Stimulated activated CD8-positive, alpha-beta memory T cell treated with anti-CD3 and anti-CD28 coated beads, Interleukin-2, amount 100 ng/mL, for 1 hour (primary cell): Measurements from ENCODE around the gene AKNA.

Experiments
- DNase-seq, 2 donors: peaks; one replicate each; pipeline ENCODE4 v3.0.0-alpha.2; 2020; ENCODE audit warnings: low read depth in 2 of 2

Gene AKNA

GRCh38 chr9:114374936-114375335 lies 12.8 kb downstream of the AKNA start:
- DNase-seq = no peak

- DNase-seq = no peak
These were observed 13.6 kb downstream of the AKNA start for GRCh38 chr9:114373960-114374730.

DNA sequence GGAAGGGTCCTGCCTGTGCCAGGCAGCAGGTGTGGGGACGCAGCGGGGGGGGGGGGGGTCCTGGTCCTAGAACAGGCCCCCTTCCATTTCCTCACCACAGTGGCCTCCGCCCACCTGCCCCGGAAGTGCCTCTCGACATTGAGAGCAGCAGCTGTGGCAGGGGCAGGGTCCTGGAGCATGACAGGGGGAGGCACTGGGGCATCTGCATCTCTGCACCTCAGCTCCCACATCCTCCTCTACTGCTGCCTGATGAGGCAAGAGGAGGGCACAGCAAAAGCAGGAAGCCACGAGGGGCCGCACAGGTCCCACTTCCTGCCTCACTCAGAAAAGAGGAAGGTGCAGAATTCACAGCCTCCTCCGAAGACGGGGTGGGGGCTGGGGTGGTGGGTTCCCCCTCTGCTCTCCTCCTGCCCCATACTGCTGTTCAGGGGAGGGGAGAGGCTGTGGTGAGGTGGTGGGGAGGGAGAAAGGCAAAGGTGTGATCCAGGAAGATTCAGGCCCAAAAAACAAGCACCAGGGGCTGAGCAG lies 14.8 kb downstream of the AKNA start:
- DNase-seq = peak; percentile 59 to 66

GRCh38 chr9:114371973-114372917 lies 15.5 kb downstream of the AKNA start:
- DNase-seq = no peak

GRCh38 chr9:114371343-114371944 lies 16.3 kb downstream of the AKNA start:
- DNase-seq = no peak

DNA sequence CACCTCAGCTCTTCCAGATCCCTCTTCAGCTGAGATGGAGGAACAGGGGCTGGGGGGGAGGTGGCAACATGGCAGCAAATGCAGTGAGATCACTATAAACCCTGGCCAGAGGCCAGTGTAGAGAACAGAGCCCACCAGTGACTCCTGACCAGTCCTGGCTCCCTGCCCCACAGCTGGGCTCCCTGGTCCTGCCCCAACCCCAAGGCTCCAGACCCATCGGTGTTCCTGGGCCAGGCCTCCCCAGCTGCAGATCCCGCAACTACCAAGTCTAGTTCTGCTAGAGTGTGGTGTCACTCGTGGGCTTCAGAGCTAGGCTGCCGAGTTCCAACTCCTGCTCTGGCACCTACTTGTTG lies 16.8 kb downstream of the AKNA start:
- DNase-seq = no peak

DNA sequence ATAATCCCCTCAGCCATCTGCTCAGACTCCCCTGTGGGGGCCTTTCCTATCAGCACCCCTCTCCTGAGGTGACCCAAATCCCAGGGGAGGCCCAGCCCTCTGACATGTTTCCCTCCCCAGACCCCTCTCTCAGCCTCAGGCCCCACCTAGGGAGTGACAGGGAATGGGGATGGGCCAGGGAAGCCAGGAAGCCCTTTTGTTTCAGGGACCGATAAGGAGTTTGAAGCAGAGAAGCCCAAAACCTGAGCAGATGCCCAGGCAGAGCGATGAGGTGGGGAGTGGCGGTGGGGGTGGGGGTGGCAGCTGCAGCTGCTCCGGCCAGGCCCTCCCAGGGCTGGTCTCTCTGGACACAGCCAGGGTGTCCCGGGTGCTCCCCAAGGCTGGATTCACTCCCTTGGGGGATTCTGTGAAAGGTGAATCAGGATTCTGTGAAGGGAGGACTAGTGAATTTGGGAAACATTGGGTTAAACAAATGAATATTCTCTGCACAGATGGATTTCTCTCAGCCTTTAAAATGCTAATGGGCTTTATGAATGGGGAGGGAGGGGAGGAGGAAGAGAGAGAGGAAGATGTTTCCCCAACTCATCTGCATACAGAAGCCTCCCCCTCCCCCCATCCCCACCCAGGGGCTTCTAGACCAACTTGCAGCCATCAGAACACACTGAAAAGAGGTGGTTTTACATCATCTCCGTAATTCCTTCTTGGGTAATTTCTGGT lies 17.4 kb downstream of the AKNA start:
- no peak for DNase-seq

DNA sequence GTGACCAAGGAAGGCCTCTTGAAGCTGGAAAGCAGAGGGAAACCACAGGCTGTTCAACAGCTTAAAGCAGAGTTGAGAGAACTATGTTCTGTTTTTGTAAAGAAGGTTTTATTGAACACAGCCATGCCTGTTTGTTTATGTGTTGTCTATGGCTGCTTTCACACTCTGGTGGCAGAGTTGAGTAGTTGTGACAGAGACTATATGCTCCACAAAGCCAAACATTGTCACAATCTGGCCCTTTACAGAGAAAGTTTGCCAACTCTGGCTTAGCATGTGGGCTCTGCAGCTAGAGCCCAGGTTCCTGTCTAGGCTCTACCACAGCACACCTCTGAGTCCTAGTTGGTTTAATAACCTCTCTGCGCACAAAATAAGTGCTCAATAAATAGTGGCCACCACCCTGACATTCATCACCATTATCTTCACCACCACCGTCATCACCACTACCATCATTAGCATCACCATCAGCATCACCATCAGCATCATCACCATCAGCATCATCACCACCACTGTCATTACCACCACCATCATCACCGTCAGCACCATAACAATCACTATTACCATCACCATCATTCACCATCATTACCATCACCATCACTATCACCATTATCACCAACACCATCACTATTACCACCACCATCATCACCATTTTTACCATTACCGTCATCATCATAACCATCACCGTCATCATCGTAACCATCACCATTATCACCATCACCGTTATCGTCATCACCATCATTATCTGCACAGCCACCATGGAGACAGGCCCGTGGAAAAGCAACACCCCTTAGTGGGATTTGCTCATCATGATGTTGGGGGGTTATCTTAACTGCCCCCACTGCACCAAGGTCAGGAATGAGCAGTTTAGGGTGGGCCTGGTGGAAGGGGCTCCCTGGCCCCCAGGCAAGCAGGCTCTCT lies 18.3 kb downstream of the AKNA start:
- DNase-seq = no peak

GRCh38 chr9:114367772-114368569 lies 19.8 kb downstream of the AKNA start:
- no peak for DNase-seq

GRCh38 chr9:114367366-114367765 lies 20.4 kb downstream of the AKNA start:
- no peak for DNase-seq

DNA sequence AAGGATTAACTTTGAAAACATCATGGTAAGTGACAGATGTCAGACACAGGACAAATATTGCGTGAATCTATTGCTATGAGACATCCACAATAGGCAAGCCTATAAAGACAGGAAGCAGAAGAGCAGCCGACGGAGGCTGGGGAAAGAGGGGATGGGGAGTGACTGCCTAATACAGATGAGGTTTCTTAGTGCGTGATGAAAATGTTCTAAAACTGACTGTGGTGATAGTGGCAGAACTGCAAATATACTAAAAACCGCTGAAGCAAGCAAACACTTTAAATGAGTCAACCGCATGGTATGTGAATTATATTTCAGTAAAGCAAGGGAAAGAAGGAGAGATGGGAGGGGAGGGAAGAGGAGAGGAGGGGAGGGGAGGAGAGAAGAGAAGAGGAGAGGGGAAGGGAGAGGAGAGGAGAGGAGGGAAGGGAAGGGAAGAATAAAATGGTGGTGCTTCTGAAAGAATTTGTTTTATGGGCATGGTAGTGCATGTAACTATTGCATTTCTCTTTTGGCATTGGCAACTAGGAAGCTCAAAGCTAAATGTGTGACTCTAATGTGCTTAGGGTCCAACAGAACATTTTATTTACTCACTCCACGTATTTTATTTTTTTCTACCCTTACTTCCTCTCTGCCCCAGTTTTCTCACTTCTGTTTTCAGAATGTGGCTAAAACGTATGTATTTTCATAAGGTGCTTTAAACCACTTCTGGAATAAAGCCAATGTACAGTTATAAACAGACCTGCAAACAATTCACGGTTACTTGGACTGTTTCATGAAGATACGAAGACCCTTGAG lies 21.3 kb downstream of the AKNA start:
- no peak for DNase-seq

GRCh38 chr9:114365194-114365593 lies 22.6 kb downstream of the AKNA start:
- no peak for DNase-seq

DNA sequence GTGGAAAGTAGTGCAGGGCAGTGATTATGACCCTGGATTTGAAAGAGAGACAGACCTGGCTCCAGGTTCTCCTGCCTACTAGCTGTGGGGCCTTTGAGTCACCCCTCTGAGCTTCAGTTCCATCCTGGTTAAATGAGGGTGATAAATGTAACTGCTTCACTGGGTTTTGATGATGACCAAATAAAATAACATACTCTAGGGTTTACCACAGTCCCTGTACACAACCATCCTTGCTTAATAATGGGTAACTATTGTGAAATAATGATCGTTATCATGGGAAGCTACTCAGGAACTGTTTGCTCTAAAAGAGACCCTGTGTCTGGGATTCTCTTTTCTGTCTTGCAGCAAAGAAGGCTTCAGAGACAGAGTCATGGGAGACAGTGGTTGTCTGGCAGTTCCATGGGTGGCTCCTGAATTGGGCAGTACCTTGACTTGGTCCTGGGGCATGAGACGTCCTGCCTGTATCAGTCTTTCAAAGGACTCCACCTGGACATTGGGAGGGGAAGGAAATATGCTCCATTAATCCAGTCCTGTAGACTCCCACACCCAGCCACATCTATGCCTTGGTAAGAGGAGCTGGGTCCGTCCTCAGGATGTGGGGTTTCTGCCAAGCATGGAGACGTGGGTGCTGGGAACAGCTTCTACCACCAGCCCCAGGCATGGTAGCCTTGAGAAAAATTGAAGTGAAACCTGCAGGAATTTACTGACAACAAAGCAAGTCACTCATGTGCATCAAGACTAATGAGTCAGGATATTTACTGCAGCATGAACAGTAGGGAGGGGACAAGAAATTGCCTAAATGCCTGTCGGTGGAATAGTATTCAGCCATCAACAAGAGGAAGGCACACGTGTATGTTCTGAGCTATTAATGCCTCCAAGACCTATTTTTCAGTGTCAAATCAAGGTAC lies 23.4 kb downstream of the AKNA start:
- no peak for DNase-seq

DNA sequence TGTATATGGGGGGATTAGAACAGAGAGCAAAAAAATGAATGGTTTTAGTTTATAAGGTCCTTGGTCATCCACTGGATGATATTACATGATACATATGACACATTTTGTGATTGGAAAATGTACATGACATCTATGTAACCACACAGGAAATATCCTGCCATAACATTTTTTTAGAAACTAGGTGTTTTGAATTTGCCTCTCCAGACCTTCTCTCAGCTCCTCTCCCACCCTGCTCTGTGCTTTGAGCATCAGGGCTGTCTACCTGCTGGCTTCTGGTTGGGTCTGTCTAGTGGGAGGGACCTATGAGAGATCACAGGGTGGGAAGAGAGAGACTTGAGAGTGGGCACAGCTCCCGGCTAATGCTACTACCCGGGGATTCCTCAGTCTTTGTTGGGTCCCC lies 24.4 kb downstream of the AKNA start:
- DNase-seq = no peak

DNA sequence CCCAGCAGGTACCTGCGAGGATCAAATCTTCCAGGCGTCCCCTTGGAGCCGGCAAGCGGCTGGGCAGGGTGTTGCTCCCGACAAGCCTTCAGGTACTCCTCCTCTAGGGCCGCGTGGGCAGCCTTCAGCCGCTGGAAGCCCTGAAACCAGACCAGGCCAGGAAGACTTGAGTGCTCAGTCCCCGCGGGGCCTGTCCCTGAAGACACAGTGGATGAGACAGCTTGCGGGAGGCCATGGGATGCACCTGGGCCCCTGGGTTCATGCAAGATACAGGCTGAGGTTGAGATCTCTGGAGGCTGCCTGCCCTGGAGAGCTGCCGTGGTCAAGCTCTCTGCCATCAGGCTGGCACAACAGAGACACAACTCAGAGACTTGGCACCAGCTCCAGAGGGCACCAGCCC lies 25.4 kb downstream of the AKNA start:
- DNase-seq = no peak

DNA sequence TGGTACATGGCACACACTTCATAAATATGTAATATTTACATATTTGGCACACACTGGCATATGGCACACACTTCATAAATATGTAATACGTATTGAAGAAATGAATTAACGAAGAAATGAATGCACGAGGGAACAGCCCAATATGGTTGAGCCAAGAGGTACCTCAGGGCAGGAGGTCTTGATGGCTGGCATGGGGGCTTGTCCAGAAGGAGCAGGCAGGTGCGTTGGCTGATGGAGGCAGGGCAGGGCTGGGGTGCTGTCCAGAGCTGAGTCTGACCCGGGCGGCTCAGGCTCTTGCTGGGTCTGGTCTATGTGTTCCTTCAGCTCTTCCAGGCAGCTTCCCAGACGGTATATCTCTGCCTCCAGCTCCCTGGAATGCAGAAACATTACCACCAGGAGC lies 26.2 kb downstream of the AKNA start:
- DNase-seq = no peak

GRCh38 chr9:114359801-114360200 lies 28.0 kb downstream of the AKNA start:
- no peak for DNase-seq

- DNase-seq = no peak
These were observed 29.9 kb downstream of the AKNA start for GRCh38 chr9:114357911-114358328.
